ENCODE measurements around the gene EGLN3. TPM values are rescaled to one million over a fixed set of nuclear protein-coding genes. Genes with fewer than 3 reads are reported as not detected.

EGLN3 gene
- total and polyA plus RNA-seq, 2 of the 13 experiments (the other 11 are each of a cell fraction or from before 2014, with no cell fraction given), result 0.18 to 27.3 TPM

DNA sequence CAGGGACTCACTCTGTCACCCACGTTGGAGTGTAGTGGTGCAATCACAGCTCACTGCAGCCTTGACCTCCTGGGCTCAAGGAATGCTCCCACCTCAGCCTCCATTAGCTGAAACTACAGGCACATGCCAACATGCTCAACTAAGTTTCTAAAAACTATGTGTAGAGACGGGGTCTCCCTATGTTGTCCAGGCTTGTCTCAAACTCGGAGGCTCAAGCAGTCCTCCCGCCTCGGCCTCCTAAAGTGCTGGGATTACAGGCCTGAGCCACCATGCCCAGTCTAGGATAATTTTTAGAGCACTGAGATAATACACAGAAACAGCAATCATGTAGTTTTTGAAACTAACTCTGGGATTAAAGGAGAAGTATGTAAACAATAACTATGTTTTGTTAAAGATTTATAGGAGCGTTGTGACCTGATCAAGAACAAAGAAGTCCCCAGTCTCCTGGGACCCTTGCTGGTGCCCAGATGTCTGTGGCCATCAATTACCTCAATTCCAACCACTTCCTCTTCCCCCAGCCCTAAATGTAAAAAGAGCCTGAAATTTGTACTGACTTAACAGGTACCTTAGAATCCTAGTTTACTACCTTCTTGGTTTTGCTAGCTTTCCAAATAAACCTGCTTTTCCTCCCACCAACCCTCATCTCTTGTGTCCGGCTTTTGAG lies 28.9 kb upstream of the EGLN3 start (continued):
- TF ChIP-seq ATF4 (CRISPR knock-in tag; IDR thresholded peaks at IDR 0.05), result 0 out of 4 replicates have a peak, but pooled peaks of 1 of the 2 experiments have one; percentile 31
- peak; percentile 76; the same call in 1 of the 2 replicates for TF ChIP-seq ZMYM3 (CRISPR knock-in tag; IDR thresholded peaks at IDR 0.05)
- no peak for TF ChIP-seq ZEB1 (IDR thresholded peaks at IDR 0.05; ENCODE audit: insufficient replicate concordance, low read depth)
- TF ChIP-seq GATAD1 (CRISPR knock-in tag; IDR thresholded peaks at IDR 0.05), result no peak
- peak; percentile 26; the same call in 1 of the 2 replicates for TF ChIP-seq BCL6 (CRISPR knock-in tag; IDR thresholded peaks at IDR 0.05)
- TF ChIP-seq ZNF335 (CRISPR knock-in tag; IDR thresholded peaks at IDR 0.05), result no peak
- TF ChIP-seq, protein P1, sequence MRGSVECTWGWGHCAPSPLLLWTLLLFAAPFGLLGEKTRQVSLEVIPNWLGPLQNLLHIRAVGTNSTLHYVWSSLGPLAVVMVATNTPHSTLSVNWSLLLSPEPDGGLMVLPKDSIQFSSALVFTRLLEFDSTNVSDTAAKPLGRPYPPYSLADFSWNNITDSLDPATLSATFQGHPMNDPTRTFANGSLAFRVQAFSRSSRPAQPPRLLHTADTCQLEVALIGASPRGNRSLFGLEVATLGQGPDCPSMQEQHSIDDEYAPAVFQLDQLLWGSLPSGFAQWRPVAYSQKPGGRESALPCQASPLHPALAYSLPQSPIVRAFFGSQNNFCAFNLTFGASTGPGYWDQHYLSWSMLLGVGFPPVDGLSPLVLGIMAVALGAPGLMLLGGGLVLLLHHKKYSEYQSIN (CRISPR knock-in tag; IDR thresholded peaks at IDR 0.05; ENCODE audit: borderline replicate concordance), result no peak
- no peak for TF ChIP-seq SOX13 (IDR thresholded peaks at IDR 0.05)
- no peak for TF ChIP-seq SOX13 (CRISPR knock-in tag; conservative IDR thresholded peaks at IDR 0.05 in 1 of 2, IDR thresholded peaks at IDR 0.05 in 1 of 2)
- TF ChIP-seq MED8 (CRISPR knock-in tag; IDR thresholded peaks at IDR 0.05; ENCODE audit: insufficient replicate concordance), result no peak
- no peak for TF ChIP-seq ZNF549 (CRISPR knock-in tag; IDR thresholded peaks at IDR 0.05)
- TF ChIP-seq TCF7L2 (IDR thresholded peaks at IDR 0.05; ENCODE audit: low read depth, low read length), result no peak
- TF ChIP-seq, protein P2, sequence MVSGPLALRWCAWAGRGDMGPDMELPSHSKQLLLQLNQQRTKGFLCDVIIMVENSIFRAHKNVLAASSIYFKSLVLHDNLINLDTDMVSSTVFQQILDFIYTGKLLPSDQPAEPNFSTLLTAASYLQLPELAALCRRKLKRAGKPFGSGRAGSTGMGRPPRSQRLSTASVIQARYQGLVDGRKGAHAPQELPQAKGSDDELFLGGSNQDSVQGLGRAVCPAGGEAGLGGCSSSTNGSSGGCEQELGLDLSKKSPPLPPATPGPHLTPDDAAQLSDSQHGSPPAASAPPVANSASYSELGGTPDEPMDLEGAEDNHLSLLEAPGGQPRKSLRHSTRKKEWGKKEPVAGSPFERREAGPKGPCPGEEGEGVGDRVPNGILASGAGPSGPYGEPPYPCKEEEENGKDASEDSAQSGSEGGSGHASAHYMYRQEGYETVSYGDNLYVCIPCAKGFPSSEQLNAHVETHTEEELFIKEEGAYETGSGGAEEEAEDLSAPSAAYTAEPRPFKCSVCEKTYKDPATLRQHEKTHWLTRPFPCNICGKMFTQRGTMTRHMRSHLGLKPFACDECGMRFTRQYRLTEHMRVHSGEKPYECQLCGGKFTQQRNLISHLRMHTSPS (CRISPR knock-in tag; IDR thresholded peaks at IDR 0.05; ENCODE audit: low read depth), result no peak
- TF ChIP-seq CEBPZ (IDR thresholded peaks at IDR 0.05; ENCODE audit: low read length), result no peak
- peak; percentile 49; the same call in 1 of the 2 replicates for TF ChIP-seq GATAD2A (CRISPR knock-in tag; IDR thresholded peaks at IDR 0.05)
- no peak for TF ChIP-seq THAP11 (CRISPR knock-in tag; IDR thresholded peaks at IDR 0.05)
- TF ChIP-seq ZNF121 (CRISPR knock-in tag; IDR thresholded peaks at IDR 0.05), result peak; percentile 71
- no peak for TF ChIP-seq SP2 (CRISPR knock-in tag; IDR thresholded peaks at IDR 0.05)
- TF ChIP-seq, protein P3, sequence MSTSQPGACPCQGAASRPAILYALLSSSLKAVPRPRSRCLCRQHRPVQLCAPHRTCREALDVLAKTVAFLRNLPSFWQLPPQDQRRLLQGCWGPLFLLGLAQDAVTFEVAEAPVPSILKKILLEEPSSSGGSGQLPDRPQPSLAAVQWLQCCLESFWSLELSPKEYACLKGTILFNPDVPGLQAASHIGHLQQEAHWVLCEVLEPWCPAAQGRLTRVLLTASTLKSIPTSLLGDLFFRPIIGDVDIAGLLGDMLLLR (CRISPR knock-in tag; IDR thresholded peaks at IDR 0.05), result no peak
- no peak for TF ChIP-seq TBP (CRISPR knock-in tag; IDR thresholded peaks at IDR 0.05)
- TF ChIP-seq ZBTB34 (CRISPR knock-in tag; IDR thresholded peaks at IDR 0.05), result 0 out of 2 replicates have a peak, but pooled peaks have one; percentile 31
